DOHH2 (cell line): ENCODE results near the gene RSF1.

Source experiments
- CTCF ChIP-seq: fragments of 200-600 bp; sonication (generic); IDR thresholded peaks from one replicate; pipeline ENCODE4 v1.5.1; 2014; ENCODE audit warnings: antibody characterized with exemption, mild to moderate bottlenecking, low read depth, low read length; ENCODE audit not compliant: poor library complexity, severe bottlenecking
- EZH2phosphoT487 ChIP-seq: fragments of 200-600 bp; sonication (generic); IDR thresholded peaks from 2 replicates; pipeline ENCODE4 v1.6.1; 2017; ENCODE audit warnings: borderline replicate concordance, mild to moderate bottlenecking, antibody characterized with exemption, low read length, moderate library complexity, mixed read lengths

- no peak for TF ChIP-seq CTCF
- TF ChIP-seq EZH2phosphoT487, result no peak
Observed at GRCh38 chr11:77789731-77790476, 30.6 kb downstream of the RSF1 start.
